Inflammatory macrophage treated with lipopolysaccharide for 1 hour (primary cell): ENCODE measurements around the gene UGT1A10.

Experiments
- DNase-seq, 2 donors: peaks; one replicate each; pipeline ENCODE4 v3.0.0-alpha.2; 2020 to 2022

The UGT1A10 gene

GRCh38 chr2:233656443-233656842 lies 20.2 kb downstream of the UGT1A10 start:
- DNase-seq = no peak

GRCh38 chr2:233658610-233659009 lies 22.4 kb downstream of the UGT1A10 start:
- DNase-seq = no peak

GRCh38 chr2:233663911-233664310 lies 27.7 kb downstream of the UGT1A10 start:
- no peak for DNase-seq

- DNase-seq = no peak
Observed at GRCh38 chr2:233668605-233669260, 32.5 kb downstream of the UGT1A10 start.

- DNase-seq = no peak
Observed at GRCh38 chr2:233671290-233672161, 35.3 kb downstream of the UGT1A10 start, which contains the start of gene UGT1A9. Gene UGT1A9 (plus strand): TSS chr2:233671898. CDS start chr2:233671935, 37 bp downstream.

- no peak for DNase-seq
Observed at GRCh38 chr2:233672886-233673285, 36.6 kb downstream of the UGT1A10 start.

GRCh38 chr2:233673896-233674295 lies 37.6 kb downstream of the UGT1A10 start:
- no peak for DNase-seq

GRCh38 chr2:233674314-233674713 lies 38.1 kb downstream of the UGT1A10 start:
- no peak for DNase-seq

- no peak for DNase-seq
Observed at GRCh38 chr2:233674995-233675394, 38.7 kb downstream of the UGT1A10 start.

- DNase-seq = no peak
Observed at GRCh38 chr2:233676046-233676445, 39.8 kb downstream of the UGT1A10 start.

GRCh38 chr2:233679196-233679595 lies 42.9 kb downstream of the UGT1A10 start:
- DNase-seq = no peak

- DNase-seq = peak; percentile 3 to 9
Observed at GRCh38 chr2:233680361-233681045, 44.3 kb downstream of the UGT1A10 start.

GRCh38 chr2:233681521-233682099 lies 45.4 kb downstream of the UGT1A10 start, which contains the start of gene UGT1A7:
Gene UGT1A7 (plus strand): TSS chr2:233681901. CDS start chr2:233681938, 37 bp downstream.
- DNase-seq = no peak

GRCh38 chr2:233684640-233685039 lies 48.4 kb downstream of the UGT1A10 start:
- DNase-seq = no peak

GRCh38 chr2:233686928-233687327 lies 50.7 kb downstream of the UGT1A10 start:
- no peak for DNase-seq

- no peak for DNase-seq
Observed at GRCh38 chr2:233688341-233688740, 52.1 kb downstream of the UGT1A10 start.

- no peak for DNase-seq
Observed at GRCh38 chr2:233689031-233689430, 52.8 kb downstream of the UGT1A10 start.

- no peak for DNase-seq
Observed at GRCh38 chr2:233689501-233689900, 53.3 kb downstream of the UGT1A10 start.

GRCh38 chr2:233690444-233690843 lies 54.2 kb downstream of the UGT1A10 start:
- no peak for DNase-seq

- DNase-seq = no peak
Observed at GRCh38 chr2:233691443-233692433, 55.5 kb downstream of the UGT1A10 start.

- no peak for DNase-seq
Observed at GRCh38 chr2:233692648-233693047, 56.4 kb downstream of the UGT1A10 start, which contains the start of gene UGT1A6. Gene UGT1A6 (plus strand): TSS chr2:233692890. CDS start chr2:233693005, 115 bp downstream.

- DNase-seq = no peak
Observed at GRCh38 chr2:233693963-233694362, 57.7 kb downstream of the UGT1A10 start.
